IMR-90 (cell line): ENCODE measurements around the gene SERHL2.
"Not testable (repeated sequence)": the region's sequence is repeated elsewhere in the genome, so short reads cannot be mapped to it uniquely, and the experiment has no call there.

Experiments
- BHLHE40 ChIP-seq: fragments of 150-350 bp; IDR thresholded peaks from 2 replicates; pipeline ENCODE4 v1.6.1; 2016; ENCODE audit warnings: mild to moderate bottlenecking, low read depth, low read length
- CEBPB ChIP-seq: IDR thresholded peaks from 2 replicates; pipeline ENCODE4 v1.6.1; 2012; ENCODE audit warnings: low read depth, low read length, improper control_type of control experiment
- CTCF ChIP-seq: conservative IDR thresholded peaks from 2 replicates; pipeline ENCODE4 v1.5.1; 2012; ENCODE audit warnings: mild to moderate bottlenecking, low read depth, low read length, improper control_type of control experiment
- FOS ChIP-seq: fragments of 150-350 bp; IDR thresholded peaks from 2 replicates; pipeline ENCODE4 v1.6.1; 2016; ENCODE audit warnings: low read depth, low read length
- MAFK ChIP-seq: IDR thresholded peaks from 2 replicates; pipeline ENCODE4 v1.6.1; 2012; ENCODE audit warnings: low read depth, low read length, improper control_type of control experiment
- MXI1 ChIP-seq: IDR thresholded peaks from 2 replicates; pipeline ENCODE4 v1.6.1; 2012; ENCODE audit warnings: low read depth, mild to moderate bottlenecking, low read length, moderate library complexity, borderline replicate concordance
- NFE2L2 ChIP-seq: fragments of 150-350 bp; IDR thresholded peaks from 2 replicates; pipeline ENCODE4 v1.6.1; 2016; ENCODE audit warnings: low read depth, mild to moderate bottlenecking, low read length
- POLR2A ChIP-seq: IDR thresholded peaks from 2 replicates; pipeline ENCODE4 v1.6.1; 2012; ENCODE audit warnings: mild to moderate bottlenecking, low read depth, low read length
- RAD21 ChIP-seq: IDR thresholded peaks from 2 replicates; pipeline ENCODE4 v1.6.1; 2012; ENCODE audit warnings: low read length, improper control_type of control experiment
- RCOR1 ChIP-seq: IDR thresholded peaks from 2 replicates; pipeline ENCODE4 v1.6.1; 2012; ENCODE audit warnings: mild to moderate bottlenecking, low read length, improper control_type of control experiment; ENCODE audit not compliant: insufficient replicate concordance
- RFX5 ChIP-seq: IDR thresholded peaks from 2 replicates; pipeline ENCODE4 v1.8.0; 2012; ENCODE audit warnings: low read depth, mild to moderate bottlenecking, low read length, moderate library complexity
- SMC3 ChIP-seq: fragments of 150-350 bp; IDR thresholded peaks from 2 replicates; pipeline ENCODE4 v1.6.1; 2016; ENCODE audit warnings: low read depth, mild to moderate bottlenecking, antibody characterized with exemption, low read length, moderate library complexity
- USF2 ChIP-seq: fragments of 150-350 bp; IDR thresholded peaks from 2 replicates; pipeline ENCODE4 v1.6.1; 2017; ENCODE audit warnings: mild to moderate bottlenecking, antibody characterized with exemption, low read length, low read depth
- TF ChIP-seq, protein P1 (sequence below): fragments of 150-350 bp; IDR thresholded peaks from 2 replicates; pipeline ENCODE4 v1.6.1; 2016; ENCODE audit warnings: low read depth, mild to moderate bottlenecking, low read length, moderate library complexity, borderline replicate concordance

DNA sequence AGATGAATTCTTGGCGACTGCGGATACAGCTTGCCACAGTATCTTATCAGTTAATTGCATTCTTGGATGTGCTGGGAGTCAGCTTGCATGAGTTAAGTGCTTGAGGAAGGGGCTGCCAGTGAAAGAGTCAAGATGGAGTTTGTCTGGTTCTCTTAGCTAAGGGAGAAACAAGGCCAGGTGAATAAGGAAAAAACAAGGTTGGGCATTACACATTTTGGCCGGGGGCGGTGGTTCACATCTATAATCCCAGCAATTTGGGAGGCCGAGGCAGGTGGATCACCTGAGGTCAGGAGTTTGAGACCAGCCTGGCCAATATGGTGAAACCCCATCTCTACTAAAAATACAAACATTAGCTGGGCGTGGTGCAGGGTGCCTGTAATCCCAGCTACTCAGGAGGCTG, 5.6 kb upstream of the SERHL2 start:
- TF ChIP-seq FOS, CTCF, RCOR1, POLR2A, RAD21, SMC3, MAFK, MXI1, USF2, RFX5, BHLHE40, CEBPB, NFE2L2: not testable (repeated sequence)
- TF ChIP-seq, protein P1, sequence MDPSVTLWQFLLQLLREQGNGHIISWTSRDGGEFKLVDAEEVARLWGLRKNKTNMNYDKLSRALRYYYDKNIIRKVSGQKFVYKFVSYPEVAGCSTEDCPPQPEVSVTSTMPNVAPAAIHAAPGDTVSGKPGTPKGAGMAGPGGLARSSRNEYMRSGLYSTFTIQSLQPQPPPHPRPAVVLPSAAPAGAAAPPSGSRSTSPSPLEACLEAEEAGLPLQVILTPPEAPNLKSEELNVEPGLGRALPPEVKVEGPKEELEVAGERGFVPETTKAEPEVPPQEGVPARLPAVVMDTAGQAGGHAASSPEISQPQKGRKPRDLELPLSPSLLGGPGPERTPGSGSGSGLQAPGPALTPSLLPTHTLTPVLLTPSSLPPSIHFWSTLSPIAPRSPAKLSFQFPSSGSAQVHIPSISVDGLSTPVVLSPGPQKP: not testable (repeated sequence)
